HG02884 (cell line): ENCODE measurements around the gene FGF19.

Source experiments
- ATAC-seq: cut with Tn5 transposase; IDR thresholded peaks from one replicate; pipeline ENCODE4 v1.9.1; 2021; ENCODE audit warnings: mild to moderate bottlenecking, moderate library complexity; ENCODE audit not compliant: unreplicated experiment

The FGF19 gene

GRCh38 chr11:69703768-69704507, at the start of gene FGF19:
Gene FGF19 (minus strand): TSS chr11:69704022. CDS start chr11:69703876, 146 bp downstream.
- ATAC-seq, result no peak

GRCh38 chr11:69752890-69753289, 49.1 kb upstream of the FGF19 start:
- ATAC-seq, result no peak

GRCh38 chr11:69750875-69751597, 47.2 kb upstream of the FGF19 start:
- no peak for ATAC-seq

- no peak for ATAC-seq
Observed at GRCh38 chr11:69750108-69750850, 46.5 kb upstream of the FGF19 start.

GRCh38 chr11:69748637-69749036, 44.8 kb upstream of the FGF19 start:
- no peak for ATAC-seq

- no peak for ATAC-seq
Observed at GRCh38 chr11:69746752-69747742, 43.2 kb upstream of the FGF19 start.

GRCh38 chr11:69746140-69746539, 42.3 kb upstream of the FGF19 start:
- ATAC-seq, result no peak

- ATAC-seq, result no peak
Observed at GRCh38 chr11:69745201-69745600, 41.4 kb upstream of the FGF19 start.

GRCh38 chr11:69744435-69744834, 40.6 kb upstream of the FGF19 start:
- ATAC-seq, result no peak

- no peak for ATAC-seq
Observed at GRCh38 chr11:69734841-69735240, 31.0 kb upstream of the FGF19 start.

GRCh38 chr11:69734367-69734766, 30.5 kb upstream of the FGF19 start:
- no peak for ATAC-seq

- no peak for ATAC-seq
Observed at GRCh38 chr11:69732910-69733309, 29.1 kb upstream of the FGF19 start.

- ATAC-seq, result no peak
Observed at GRCh38 chr11:69731110-69731509, 27.3 kb upstream of the FGF19 start.

GRCh38 chr11:69730500-69730899, 26.7 kb upstream of the FGF19 start:
- ATAC-seq, result no peak

- ATAC-seq, result no peak
Observed at GRCh38 chr11:69729252-69729651, 25.4 kb upstream of the FGF19 start.

- ATAC-seq, result no peak
Observed at GRCh38 chr11:69727266-69727665, 23.4 kb upstream of the FGF19 start.

- no peak for ATAC-seq
Observed at GRCh38 chr11:69726481-69726880, 22.7 kb upstream of the FGF19 start.

- no peak for ATAC-seq
Observed at GRCh38 chr11:69726019-69726418, 22.2 kb upstream of the FGF19 start.

- ATAC-seq, result no peak
Observed at GRCh38 chr11:69721745-69722144, 17.9 kb upstream of the FGF19 start.

- ATAC-seq, result no peak
Observed at GRCh38 chr11:69721106-69721505, 17.3 kb upstream of the FGF19 start.
